H1 (cell line): ENCODE results near the gene NCCRP1. TPM values are rescaled to one million over a fixed set of nuclear protein-coding genes. Genes with fewer than 3 reads are reported as not detected.

Source experiments
- ASH2L ChIP-seq: fragments of 200-600, 300-600 bp; sonication (generic); IDR thresholded peaks from one replicate; pipeline ENCODE4 v1.7.1; 2017; ENCODE audit warnings: low read length
- GTF2F1 ChIP-seq: IDR thresholded peaks from 2 replicates; pipeline ENCODE4 v1.6.1; 2012; ENCODE audit warnings: low read depth, low read length, improper control_type of control experiment, borderline replicate concordance
- polyA plus RNA-seq, 7 experiments: library from polyadenylated mRNA; depleted of rRNA in 3 of 7; stranded (reverse) in 5 of 7; unstranded in 2 of 7; fragments of >200 nt in 5 of 7; fragments of 200-250 nt in 2 of 7; gene quantifications; 1 replicate in 5 of 7; 2 replicates in 1 of 7; 4 replicates in 1 of 7; pipeline versions ENCODE4 v1.2.1 to v1.2.3, GENCODE V29; 2011 to 2013; ENCODE audit warnings: missing spikeins in 2 of 7, mixed read lengths in 2 of 7
- total RNA-seq: library from RNA; stranded (reverse); fragmentation: NEBNext Ultra II Directional; extraction: Animal tissue kit (Norgen Biotek cat#: 25700); gene quantifications from 2 replicates; pipeline ENCODE4 v1.2.1, GENCODE V29; 2021
- TF ChIP-seq, protein P1 (sequence below): IDR thresholded peaks from 2 replicates; pipeline ENCODE4 v1.6.1; 2011; ENCODE audit warnings: low read length, improper control_type of control experiment
- TF ChIP-seq, protein P2 (sequence below): fragments of 300-600 bp; sonication (generic); IDR thresholded peaks from 2 replicates; pipeline ENCODE4 v1.7.1; 2012; ENCODE audit warnings: low read length, moderate library complexity, mild to moderate bottlenecking, inconsistent platforms; ENCODE audit not compliant: insufficient replicate concordance

Gene NCCRP1
- total and polyA plus RNA-seq, 2 of the 8 experiments (the other 6 are each of a cell fraction or from before 2014, with no cell fraction given): 2.8 to 7.9 TPM

DNA sequence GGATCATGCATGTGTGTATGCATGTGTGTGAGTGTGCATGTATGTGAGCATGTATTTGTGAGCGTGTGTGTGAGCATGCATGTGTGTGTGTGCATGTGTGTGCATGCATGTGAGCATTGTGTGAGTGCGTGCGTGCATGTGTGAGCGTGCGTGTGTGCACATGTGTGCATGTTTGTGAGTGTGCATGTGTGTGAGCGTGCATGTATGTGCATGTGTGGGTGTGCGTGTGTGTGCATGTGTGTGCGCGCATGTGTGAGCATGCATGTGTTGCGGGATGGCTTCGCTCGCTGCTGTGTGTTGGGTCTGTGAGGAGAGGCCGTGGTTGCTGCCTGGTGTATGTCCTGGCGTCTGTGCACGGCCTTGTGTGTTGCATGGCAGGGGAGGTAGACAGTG lies 38.8 kb upstream of the NCCRP1 start (continued):
- TF ChIP-seq, protein P1, sequence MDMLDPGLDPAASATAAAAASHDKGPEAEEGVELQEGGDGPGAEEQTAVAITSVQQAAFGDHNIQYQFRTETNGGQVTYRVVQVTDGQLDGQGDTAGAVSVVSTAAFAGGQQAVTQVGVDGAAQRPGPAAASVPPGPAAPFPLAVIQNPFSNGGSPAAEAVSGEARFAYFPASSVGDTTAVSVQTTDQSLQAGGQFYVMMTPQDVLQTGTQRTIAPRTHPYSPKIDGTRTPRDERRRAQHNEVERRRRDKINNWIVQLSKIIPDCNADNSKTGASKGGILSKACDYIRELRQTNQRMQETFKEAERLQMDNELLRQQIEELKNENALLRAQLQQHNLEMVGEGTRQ: no peak
- TF ChIP-seq GTF2F1 (no peak), ASH2L (no peak)
- TF ChIP-seq, protein P2, sequence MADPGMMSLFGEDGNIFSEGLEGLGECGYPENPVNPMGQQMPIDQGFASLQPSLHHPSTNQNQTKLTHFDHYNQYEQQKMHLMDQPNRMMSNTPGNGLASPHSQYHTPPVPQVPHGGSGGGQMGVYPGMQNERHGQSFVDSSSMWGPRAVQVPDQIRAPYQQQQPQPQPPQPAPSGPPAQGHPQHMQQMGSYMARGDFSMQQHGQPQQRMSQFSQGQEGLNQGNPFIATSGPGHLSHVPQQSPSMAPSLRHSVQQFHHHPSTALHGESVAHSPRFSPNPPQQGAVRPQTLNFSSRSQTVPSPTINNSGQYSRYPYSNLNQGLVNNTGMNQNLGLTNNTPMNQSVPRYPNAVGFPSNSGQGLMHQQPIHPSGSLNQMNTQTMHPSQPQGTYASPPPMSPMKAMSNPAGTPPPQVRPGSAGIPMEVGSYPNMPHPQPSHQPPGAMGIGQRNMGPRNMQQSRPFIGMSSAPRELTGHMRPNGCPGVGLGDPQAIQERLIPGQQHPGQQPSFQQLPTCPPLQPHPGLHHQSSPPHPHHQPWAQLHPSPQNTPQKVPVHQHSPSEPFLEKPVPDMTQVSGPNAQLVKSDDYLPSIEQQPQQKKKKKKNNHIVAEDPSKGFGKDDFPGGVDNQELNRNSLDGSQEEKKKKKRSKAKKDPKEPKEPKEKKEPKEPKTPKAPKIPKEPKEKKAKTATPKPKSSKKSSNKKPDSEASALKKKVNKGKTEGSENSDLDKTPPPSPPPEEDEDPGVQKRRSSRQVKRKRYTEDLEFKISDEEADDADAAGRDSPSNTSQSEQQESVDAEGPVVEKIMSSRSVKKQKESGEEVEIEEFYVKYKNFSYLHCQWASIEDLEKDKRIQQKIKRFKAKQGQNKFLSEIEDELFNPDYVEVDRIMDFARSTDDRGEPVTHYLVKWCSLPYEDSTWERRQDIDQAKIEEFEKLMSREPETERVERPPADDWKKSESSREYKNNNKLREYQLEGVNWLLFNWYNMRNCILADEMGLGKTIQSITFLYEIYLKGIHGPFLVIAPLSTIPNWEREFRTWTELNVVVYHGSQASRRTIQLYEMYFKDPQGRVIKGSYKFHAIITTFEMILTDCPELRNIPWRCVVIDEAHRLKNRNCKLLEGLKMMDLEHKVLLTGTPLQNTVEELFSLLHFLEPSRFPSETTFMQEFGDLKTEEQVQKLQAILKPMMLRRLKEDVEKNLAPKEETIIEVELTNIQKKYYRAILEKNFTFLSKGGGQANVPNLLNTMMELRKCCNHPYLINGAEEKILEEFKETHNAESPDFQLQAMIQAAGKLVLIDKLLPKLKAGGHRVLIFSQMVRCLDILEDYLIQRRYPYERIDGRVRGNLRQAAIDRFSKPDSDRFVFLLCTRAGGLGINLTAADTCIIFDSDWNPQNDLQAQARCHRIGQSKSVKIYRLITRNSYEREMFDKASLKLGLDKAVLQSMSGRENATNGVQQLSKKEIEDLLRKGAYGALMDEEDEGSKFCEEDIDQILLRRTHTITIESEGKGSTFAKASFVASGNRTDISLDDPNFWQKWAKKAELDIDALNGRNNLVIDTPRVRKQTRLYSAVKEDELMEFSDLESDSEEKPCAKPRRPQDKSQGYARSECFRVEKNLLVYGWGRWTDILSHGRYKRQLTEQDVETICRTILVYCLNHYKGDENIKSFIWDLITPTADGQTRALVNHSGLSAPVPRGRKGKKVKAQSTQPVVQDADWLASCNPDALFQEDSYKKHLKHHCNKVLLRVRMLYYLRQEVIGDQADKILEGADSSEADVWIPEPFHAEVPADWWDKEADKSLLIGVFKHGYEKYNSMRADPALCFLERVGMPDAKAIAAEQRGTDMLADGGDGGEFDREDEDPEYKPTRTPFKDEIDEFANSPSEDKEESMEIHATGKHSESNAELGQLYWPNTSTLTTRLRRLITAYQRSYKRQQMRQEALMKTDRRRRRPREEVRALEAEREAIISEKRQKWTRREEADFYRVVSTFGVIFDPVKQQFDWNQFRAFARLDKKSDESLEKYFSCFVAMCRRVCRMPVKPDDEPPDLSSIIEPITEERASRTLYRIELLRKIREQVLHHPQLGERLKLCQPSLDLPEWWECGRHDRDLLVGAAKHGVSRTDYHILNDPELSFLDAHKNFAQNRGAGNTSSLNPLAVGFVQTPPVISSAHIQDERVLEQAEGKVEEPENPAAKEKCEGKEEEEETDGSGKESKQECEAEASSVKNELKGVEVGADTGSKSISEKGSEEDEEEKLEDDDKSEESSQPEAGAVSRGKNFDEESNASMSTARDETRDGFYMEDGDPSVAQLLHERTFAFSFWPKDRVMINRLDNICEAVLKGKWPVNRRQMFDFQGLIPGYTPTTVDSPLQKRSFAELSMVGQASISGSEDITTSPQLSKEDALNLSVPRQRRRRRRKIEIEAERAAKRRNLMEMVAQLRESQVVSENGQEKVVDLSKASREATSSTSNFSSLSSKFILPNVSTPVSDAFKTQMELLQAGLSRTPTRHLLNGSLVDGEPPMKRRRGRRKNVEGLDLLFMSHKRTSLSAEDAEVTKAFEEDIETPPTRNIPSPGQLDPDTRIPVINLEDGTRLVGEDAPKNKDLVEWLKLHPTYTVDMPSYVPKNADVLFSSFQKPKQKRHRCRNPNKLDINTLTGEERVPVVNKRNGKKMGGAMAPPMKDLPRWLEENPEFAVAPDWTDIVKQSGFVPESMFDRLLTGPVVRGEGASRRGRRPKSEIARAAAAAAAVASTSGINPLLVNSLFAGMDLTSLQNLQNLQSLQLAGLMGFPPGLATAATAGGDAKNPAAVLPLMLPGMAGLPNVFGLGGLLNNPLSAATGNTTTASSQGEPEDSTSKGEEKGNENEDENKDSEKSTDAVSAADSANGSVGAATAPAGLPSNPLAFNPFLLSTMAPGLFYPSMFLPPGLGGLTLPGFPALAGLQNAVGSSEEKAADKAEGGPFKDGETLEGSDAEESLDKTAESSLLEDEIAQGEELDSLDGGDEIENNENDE: no peak
